Activated CD4-positive, alpha-beta T cell treated with anti-CD3 and anti-CD28 coated beads, Interleukin-2, amount 50 U/mL, for 4 hours (primary cell): ENCODE data around the gene TMEM45A.
"Not testable (repeated sequence)": the region's sequence is repeated elsewhere in the genome, so short reads cannot be mapped to it uniquely, and the experiment has no call there.

ENCODE experiments used
- DNase-seq, 2 experiments: peaks; one replicate each; pipeline ENCODE4 v3.0.0-alpha.2; 2020

The TMEM45A gene

GRCh38 chr3:100486808-100487207, 5.6 kb upstream of the TMEM45A start:
- no peak for DNase-seq

GRCh38 chr3:100489118-100489517, 3.3 kb upstream of the TMEM45A start:
- DNase-seq: no peak

GRCh38 chr3:100496711-100497261, 4.4 kb downstream of the TMEM45A start:
- DNase-seq: no peak

GRCh38 chr3:100499651-100500050, 7.2 kb downstream of the TMEM45A start:
- DNase-seq: no peak

DNA sequence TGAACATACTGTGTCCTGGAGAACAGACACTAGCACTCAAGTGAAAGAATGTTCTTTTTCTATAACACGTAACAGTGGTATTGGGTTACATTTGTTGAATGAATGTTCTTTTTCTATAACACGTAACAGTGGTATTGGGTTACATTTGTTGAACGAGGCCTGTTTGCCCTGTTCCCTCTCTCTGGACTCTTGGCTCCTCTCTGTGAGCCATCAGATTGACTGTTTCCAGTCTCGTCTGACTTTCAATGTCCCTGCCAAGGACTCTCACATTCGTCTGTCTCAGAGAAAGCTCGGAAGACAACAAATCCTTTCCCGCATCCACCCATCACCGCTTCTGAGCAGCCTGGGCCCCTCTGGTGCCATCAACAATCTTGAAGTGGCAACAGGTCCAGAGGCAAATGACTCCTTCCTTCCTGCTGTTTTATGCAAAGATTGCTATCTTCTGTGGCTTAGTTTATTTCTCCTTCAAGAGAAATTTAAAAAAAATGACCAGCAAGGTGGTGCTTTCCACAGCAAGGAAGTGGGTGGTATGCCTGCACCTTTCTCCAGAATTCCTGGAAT, 8.0 kb downstream of the TMEM45A start:
- DNase-seq: no peak

DNA sequence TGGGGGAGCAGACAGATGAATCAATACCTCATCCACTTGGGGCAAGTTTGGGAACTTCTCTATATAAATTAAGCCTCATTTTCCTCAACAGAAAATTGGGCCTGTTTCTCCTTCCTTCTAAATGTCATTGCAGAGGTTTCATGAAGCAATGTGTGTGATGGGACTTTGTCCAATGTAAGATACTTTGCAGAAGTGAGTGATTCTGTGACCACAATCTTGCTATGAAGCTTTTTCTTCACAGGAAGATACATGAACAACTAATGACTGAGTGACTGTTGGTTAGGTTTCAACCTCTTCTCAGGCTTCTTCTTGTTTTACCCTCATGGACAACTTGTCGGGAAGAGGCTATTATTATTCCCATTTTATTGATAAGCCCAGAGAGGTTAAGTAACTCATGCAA, 11.0 kb downstream of the TMEM45A start:
- DNase-seq: no peak

DNA sequence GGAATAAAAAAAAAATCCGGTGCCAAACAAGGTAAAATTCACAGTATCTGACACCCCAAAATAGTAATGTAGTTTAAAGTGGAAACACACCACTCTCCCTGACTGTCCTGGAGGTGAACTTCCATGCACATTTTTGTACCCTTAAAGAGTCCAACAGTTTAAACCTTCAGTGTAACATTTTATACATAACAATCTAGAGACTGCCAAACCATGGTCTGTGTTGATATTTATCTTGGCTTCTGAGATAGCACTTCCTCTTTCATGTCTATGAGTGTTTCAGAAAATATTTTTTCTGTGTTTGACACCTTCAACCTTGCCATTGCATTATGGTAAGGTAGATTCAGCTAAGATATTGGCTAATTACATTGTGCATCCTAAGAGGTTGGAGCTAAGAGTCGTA, 13.9 kb downstream of the TMEM45A start:
- no peak for DNase-seq

GRCh38 chr3:100509818-100510217, 17.4 kb downstream of the TMEM45A start:
- not testable (repeated sequence) for DNase-seq

DNA sequence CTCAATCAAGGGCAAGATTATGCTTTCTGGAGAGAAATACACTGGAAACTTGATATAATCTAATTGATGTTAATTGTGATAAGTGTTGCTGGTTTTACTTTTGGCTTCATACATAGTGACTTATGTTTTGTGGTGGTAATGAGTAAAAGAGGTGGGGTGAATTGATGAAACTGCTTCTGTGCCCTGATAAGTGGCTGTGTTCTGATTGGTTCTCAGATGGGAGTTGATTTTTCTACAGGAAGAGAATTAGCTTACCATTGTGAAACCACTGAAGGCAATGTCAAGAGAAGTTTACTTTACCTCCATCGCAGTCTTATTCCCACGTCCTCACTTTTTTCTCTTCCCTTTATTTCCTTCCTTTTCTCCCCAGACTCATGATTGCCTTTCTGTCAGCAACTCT, 23.8 kb downstream of the TMEM45A start:
- no peak for DNase-seq

DNA sequence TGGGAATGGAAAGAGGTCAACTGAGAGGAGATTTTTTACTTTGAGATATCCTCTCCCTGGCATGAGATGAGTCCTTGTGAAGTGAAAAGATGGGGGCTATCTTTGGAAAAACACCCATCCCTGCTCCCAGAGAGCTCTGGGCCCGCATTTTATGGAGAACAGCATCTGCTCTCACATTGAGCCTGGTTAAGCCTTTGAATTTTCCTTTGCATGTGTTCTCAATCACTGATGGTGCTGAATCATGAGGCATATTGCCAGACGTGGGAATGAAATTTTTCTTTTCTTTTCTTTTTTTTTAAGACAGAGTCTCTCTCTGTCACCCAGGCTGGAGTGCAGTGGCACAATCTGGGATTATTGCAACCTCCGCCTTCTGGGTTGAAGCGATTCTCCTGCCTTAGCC, 24.4 kb downstream of the TMEM45A start:
- DNase-seq: no peak

DNA sequence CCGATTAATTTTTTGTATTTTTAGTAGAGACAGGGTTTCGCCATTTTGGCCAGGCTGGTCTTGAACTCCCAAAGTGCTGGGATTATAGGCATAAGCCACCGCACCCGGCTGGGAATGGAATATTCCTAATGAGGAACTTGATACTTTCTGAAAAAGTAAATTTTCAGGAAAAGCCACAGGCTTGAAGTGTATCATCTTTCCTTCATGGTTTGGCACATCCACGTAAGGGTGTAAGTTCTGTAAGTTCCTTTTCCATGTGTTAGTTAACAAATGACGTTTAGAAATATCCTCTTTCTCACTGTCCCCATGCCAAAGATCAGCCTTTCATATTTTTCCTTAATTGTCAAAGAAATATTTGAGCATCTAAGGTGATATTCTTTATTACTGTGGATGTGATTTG, 24.9 kb downstream of the TMEM45A start:
- no peak for DNase-seq

DNA sequence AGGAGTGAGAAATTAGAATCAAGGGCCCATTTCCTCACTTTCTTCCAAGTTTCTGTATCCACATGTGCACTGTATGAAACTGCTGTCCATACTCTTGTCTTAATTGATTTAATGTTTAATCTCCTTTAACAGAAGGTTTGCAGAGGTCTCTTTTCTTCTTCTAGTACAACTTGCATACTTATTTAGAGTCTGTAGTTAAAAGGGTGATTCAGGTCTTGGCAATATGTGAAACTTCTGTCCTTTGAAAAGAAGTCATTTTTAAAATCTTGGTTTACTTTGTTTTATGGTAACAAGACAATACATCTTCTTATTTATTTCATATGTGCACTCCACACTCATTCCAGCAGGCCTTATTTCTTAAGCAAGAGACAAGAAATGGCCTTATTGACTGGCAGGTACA, 25.8 kb downstream of the TMEM45A start:
- no peak for DNase-seq

- no peak for DNase-seq
Observed at GRCh38 chr3:100518983-100519382, 26.6 kb downstream of the TMEM45A start.

- no peak for DNase-seq
Observed at GRCh38 chr3:100521439-100521845, 29.0 kb downstream of the TMEM45A start.

DNA sequence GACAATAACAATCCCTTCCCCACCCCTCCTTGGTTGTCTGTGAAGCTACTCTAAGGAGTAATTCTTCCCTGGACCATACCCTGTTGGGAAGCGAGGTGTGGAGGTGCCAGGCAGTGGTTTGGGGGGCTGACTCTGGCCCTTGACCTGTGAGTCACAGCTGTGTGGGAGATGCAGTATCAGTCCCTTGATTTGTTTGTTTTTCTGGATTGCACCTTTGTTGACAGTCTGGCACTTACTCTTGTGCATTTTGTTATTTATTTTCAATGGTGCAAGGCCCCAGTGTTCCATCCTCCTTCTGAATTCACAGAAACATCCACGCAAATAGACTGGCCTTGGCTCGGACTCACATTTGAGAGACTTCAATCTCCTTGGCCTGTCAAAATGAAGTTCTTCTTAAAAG, 29.7 kb downstream of the TMEM45A start:
- no peak for DNase-seq

DNA sequence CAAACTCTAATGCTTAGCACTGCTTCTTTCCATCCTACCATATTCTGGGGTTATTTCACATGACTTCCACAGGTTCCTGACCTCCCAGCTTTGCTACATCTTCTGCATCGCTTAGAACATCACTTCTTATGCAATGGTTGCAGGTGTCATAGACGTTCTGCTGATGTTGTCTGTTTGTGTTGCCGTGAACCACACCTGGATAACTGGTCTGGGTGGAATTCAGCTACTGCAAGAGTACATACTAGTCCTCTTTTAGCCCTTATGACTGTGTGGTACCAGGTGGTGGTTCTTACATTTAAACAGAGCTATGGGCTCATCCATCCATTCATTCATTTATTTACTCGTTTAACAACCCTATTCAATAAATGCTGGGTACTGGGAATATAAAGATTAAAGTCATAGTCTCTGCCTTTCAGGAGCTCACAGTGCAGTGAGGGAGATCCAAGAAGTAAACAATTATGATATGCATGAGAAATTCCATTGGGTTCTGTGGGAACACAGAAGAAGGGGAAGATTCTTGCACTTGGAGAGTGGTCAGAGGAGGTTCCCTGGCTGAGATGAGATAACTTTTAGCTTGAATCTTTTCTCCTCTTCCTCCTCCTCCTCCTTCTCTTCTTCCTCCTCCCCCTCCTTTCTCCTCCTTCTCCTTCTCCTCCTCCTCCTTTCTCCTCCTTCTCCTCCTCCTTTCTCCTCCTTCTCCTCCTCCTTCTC, 30.8 kb downstream of the TMEM45A start:
- DNase-seq: no peak

DNA sequence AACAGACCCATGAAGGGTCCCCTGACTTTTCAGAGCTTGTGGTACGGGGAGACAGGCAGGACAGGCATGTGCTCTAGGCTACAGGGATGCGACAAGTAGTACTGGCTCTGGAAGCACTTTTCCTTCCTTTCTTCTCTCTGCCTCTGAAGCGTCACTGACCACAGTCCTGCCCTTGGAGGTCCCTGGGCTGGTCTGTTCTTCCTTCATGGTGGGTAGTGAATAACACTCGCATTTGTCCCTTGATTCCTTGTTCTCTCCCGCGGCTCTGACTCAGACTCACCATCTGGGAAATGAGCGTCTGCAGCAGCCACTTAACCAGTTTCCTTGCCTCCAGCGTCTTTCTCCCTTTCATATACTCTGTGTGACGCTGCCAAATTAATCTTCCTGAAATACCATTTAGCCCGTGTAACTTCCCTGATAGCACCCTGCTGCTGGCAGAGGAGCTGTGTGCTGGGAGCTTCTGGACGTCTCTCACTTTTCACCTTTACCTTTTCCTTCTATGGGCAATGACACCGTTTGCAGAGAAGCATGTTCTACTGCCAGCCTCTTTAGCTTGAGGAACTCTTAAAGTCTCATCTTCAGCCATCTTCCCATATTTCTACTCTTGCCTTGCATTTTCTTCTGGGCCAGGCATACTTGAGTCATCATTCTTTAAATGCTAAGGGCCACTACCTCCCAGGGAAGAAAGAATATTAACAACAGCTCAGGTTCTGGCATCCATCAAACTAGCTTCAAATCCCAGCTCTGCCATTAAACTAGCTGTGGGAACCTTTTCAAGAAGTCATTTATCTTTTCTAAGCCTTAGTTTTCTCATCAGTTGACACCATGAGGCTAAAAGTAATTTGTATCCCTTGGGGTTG, 33.6 kb downstream of the TMEM45A start:
- DNase-seq: no peak

GRCh38 chr3:100526613-100527346, 34.4 kb downstream of the TMEM45A start:
- DNase-seq: no peak

DNA sequence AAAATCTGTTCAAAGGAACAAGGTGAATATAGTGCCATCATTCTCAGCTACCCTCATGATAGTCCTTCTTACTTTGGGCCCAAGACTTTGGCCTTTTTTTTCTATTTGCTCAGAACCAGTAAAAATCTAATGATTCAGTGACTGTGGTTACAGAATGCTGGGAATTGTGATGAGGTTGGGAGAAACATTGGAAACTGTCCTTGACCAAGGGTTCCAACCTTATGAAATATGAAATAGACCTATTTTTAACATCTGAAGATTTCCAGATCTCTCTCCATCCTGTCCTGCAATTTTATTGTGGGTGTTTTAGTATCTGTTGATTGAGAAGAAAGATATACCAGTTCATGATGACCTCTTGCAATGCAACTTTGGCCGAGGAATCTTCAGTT, 34.9 kb downstream of the TMEM45A start:
- no peak for DNase-seq

GRCh38 chr3:100531093-100531492, 38.7 kb downstream of the TMEM45A start:
- DNase-seq: no peak

DNA sequence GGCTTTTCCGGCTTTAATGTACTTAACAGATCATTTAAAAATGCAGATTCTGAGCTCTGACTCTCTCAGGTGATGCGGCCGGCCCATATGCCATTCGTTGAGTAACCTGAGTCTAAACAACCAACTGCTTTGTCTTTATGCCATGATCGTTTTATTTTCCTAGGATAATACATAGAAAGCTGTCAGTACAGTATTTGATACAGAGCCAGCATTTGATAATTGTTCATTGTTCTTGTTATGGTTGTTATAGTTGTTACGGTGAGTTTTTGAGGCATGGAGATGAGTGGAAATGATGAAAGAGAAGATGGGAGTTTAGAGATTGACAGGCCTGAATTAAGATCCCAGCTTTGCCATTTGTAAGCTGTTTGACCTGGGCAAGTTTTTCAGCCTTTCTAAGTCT, 40.0 kb downstream of the TMEM45A start:
- no peak for DNase-seq

- DNase-seq: no peak
Observed at GRCh38 chr3:100533176-100533575, 40.8 kb downstream of the TMEM45A start.

DNA sequence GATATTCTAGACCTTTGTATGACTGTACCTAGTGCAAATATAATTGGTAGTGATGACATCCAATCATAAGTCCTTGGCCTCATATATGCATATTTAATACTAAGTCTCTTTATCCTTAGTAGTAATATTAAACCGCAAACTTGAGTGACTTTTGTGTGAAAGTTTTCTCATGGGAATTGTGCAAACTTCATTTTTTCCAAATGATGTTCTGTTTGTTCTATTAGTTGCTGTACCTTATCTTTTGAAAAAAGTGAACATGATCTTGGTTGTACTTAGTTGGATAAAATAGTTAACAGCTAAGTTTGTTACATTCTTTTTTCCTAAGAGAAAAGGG, 43.2 kb downstream of the TMEM45A start:
- DNase-seq: no peak
